Measurements from ENCODE around the gene ATP6V0E1. TPM values are rescaled to one million over a fixed set of nuclear protein-coding genes. Genes with fewer than 3 reads are reported as not detected.
A peak's percentile ranks its signal among the peaks of the same experiment; 100 is the strongest.
"Not testable (repeated sequence)": the region's sequence is repeated elsewhere in the genome, so short reads cannot be mapped to it uniquely, and the experiment has no call there.

Gene ATP6V0E1
- total and polyA plus RNA-seq, 2 donors (not counting 3 experiments of a cell fraction or from before 2014, with no cell fraction given): 217 to 278 TPM

DNA sequence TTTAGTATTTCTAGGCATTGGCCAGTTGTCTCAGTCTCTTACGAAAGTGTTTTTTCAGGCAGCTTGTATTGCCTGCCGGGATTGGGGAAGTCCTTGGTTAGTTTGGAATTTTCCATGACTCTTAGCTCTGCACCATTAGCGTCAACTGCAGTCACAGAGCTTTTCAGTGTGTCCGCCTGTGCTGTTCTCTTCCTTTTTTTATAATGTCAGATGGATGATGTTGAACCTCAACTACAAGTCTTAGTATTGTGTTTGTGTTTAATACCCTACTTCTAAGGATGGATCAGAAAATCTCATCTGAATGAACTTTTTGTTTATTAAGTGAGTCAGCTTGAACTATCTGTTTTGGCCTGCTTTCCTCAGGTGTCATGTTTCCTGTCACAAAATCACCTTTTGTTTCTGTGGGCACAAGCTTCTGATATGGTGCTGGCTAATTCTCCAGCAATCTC, 33.1 kb downstream of the ATP6V0E1 start:
- no TSS peak for BruUV-seq (replicated peaks)
- H3K9me1 ChIP-seq (replicated peaks; ENCODE audit: control insufficient read depth, extremely low read depth, insufficient read depth, low read length): no peaks in the 10 kb centered on the region
- no peak overlapping the region for H3K4me3 ChIP-seq (replicated peaks in 1 of 3; ENCODE audit: insufficient read depth in 1 of 3, low read depth in 1 of 3, low read length in 3 of 3)
- no peaks in the 10 kb centered on the region for H3K27me3 ChIP-seq (ENCODE audit: control insufficient read depth in 2 of 2, insufficient read depth in 2 of 2, low read length in 2 of 2)
- ChIA-PET POLR2A (interaction anchor here (1.4 kb wide), 1 partner anchor 41 kb away, joined by 3 read pairs; no protein-coding TSS in a partner anchor), CTCF (interaction anchor here (0.7 to 1.6 kb wide), 5 partner anchors 9 to 119 kb away, joined by 3 to 10 read pairs (median 4); partner anchors contain the start of gene ATP6V0E1)
- H3K9ac ChIP-seq (replicated peaks; ENCODE audit: extremely low read depth, insufficient read depth, low read length): no peak overlapping the region
- H4K20me1 ChIP-seq (replicated peaks; ENCODE audit: control insufficient read depth, extremely low read depth, insufficient read depth, low read length): no peaks in the 10 kb centered on the region
- intact Hi-C loops (cut with micrococcal nuclease) (no loop called here), dilution Hi-C loops (cut with MboI; ENCODE audit: extremely low pct_ligation_motif_present, low sequenced_read_pairs) (no loop called here)
- H3K27ac ChIP-seq (ENCODE audit: insufficient read depth, low read depth, low read length): peak overlapping the region; percentile 13
- FAIRE-seq: no peak
- no peak overlapping the region for H2AFZ ChIP-seq (ENCODE audit: low read depth, low read length)
- H3K9me3 ChIP-seq (replicated peaks; ENCODE audit: control insufficient read depth, insufficient read depth, low read length): no peaks in the 10 kb centered on the region
- no peak overlapping the region for H3K4me2 ChIP-seq (ENCODE audit: insufficient read depth, low read length)
- DNase-seq (ENCODE audit: low read depth, low spot score): peak; percentile 76
- H3K4me1 ChIP-seq (ENCODE audit: control insufficient read depth, extremely low read depth, insufficient read depth, low read length): peaks cover 11% of the 10 kb centered on the region
- TF ChIP-seq, protein P1, sequence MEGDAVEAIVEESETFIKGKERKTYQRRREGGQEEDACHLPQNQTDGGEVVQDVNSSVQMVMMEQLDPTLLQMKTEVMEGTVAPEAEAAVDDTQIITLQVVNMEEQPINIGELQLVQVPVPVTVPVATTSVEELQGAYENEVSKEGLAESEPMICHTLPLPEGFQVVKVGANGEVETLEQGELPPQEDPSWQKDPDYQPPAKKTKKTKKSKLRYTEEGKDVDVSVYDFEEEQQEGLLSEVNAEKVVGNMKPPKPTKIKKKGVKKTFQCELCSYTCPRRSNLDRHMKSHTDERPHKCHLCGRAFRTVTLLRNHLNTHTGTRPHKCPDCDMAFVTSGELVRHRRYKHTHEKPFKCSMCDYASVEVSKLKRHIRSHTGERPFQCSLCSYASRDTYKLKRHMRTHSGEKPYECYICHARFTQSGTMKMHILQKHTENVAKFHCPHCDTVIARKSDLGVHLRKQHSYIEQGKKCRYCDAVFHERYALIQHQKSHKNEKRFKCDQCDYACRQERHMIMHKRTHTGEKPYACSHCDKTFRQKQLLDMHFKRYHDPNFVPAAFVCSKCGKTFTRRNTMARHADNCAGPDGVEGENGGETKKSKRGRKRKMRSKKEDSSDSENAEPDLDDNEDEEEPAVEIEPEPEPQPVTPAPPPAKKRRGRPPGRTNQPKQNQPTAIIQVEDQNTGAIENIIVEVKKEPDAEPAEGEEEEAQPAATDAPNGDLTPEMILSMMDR (IDR thresholded peaks at IDR 0.05; ENCODE audit: extremely low read depth in 1 of 2, insufficient read depth in 1 of 2, low read depth in 1 of 2, low read length in 2 of 2): no peak
- TF ChIP-seq EZH2 (IDR thresholded peaks at IDR 0.05; ENCODE audit: borderline replicate concordance, low read depth, low read length, severe bottlenecking) (no peak), GATA2 (IDR thresholded peaks at IDR 0.05; ENCODE audit: insufficient read depth, insufficient read length, low read depth, low read length) (no peak), POLR2A (IDR thresholded peaks at IDR 0.05; ENCODE audit: low read depth, low read length) (no peak), JUN (IDR thresholded peaks at IDR 0.05; ENCODE audit: borderline replicate concordance, insufficient read depth, insufficient read length, low read depth) (no peak), POLR2AphosphoS5 (IDR thresholded peaks at IDR 0.05; ENCODE audit: insufficient read depth, low read depth, low read length) (no peak), FOS (IDR thresholded peaks at IDR 0.05; ENCODE audit: borderline replicate concordance, insufficient read depth, low read length) (no peak), MYC (IDR thresholded peaks at IDR 0.05; ENCODE audit: low read depth, low read length) (no peak)
- TF ChIP-seq, protein P2, sequence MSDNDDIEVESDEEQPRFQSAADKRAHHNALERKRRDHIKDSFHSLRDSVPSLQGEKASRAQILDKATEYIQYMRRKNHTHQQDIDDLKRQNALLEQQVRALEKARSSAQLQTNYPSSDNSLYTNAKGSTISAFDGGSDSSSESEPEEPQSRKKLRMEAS (IDR thresholded peaks at IDR 0.05; ENCODE audit: insufficient read depth, insufficient read length): no peak
- peaks cover 44% of the 10 kb centered on the region for H3K79me2 ChIP-seq (ENCODE audit: control insufficient read depth, insufficient read depth, low read length)
- H3K36me3 ChIP-seq (ENCODE audit: control insufficient read depth in 2 of 2, extremely low read depth in 1 of 2, insufficient read depth in 2 of 2, low read length in 2 of 2): peaks cover 0 to 2% of the 10 kb centered on the region in 2 experiments

DNA sequence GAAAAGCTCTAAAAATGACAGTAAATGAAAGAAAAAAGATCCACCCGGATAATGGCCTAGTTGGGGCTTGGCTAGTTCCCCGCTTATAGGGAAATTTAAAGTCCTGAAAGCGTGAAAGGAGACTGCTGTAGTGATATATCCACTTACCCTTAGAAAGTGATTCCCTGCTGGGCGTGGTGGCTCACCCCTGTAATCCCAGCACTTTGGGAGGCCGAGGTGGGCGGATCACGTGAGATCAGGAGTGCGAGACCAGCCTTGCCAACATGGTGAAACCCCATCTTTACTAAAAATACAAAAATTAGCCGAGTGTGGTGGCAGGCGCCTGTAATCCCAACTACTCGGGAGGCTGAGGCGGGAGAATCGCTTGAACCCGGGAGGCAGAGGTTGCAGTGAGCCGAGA, 33.5 kb downstream of the ATP6V0E1 start:
- H3K36me3 ChIP-seq (ENCODE audit: control insufficient read depth in 2 of 2, extremely low read depth in 1 of 2, insufficient read depth in 2 of 2, low read length in 2 of 2); H3K9me3 ChIP-seq (replicated peaks; ENCODE audit: control insufficient read depth, insufficient read depth, low read length); H3K27ac ChIP-seq (ENCODE audit: insufficient read depth, low read depth, low read length); dilution Hi-C loops (cut with MboI; ENCODE audit: extremely low pct_ligation_motif_present, low sequenced_read_pairs); H3K27me3 ChIP-seq (ENCODE audit: control insufficient read depth in 2 of 2, insufficient read depth in 2 of 2, low read length in 2 of 2); FAIRE-seq; H3K4me2 ChIP-seq (ENCODE audit: insufficient read depth, low read length); H2AFZ ChIP-seq (ENCODE audit: low read depth, low read length); H3K9ac ChIP-seq (replicated peaks; ENCODE audit: extremely low read depth, insufficient read depth, low read length); intact Hi-C loops (cut with micrococcal nuclease); H4K20me1 ChIP-seq (replicated peaks; ENCODE audit: control insufficient read depth, extremely low read depth, insufficient read depth, low read length); BruUV-seq (replicated peaks); H3K9me1 ChIP-seq (replicated peaks; ENCODE audit: control insufficient read depth, extremely low read depth, insufficient read depth, low read length); DNase-seq (ENCODE audit: low read depth, low spot score); H3K4me3 ChIP-seq (replicated peaks in 1 of 3; ENCODE audit: insufficient read depth in 1 of 3, low read depth in 1 of 3, low read length in 3 of 3): not testable (repeated sequence)
- ChIA-PET CTCF (interaction anchor here (0.9 to 1.6 kb wide), 4 partner anchors 8 to 119 kb away, joined by 3 to 10 read pairs (median 4); partner anchors contain the start of gene ATP6V0E1), POLR2A (interaction anchor here (1.4 kb wide), 1 partner anchor 40 kb away, joined by 3 read pairs; no protein-coding TSS in a partner anchor)
- Histone ChIP-seq H3K79me2 (ENCODE audit: control insufficient read depth, insufficient read depth, low read length) (peaks cover 44% of the 10 kb centered on the region), H3K4me1 (ENCODE audit: control insufficient read depth, extremely low read depth, insufficient read depth, low read length) (peaks cover 11% of the 10 kb centered on the region)

Measured in endothelial cell of umbilical vein (primary cell).